Measurements from ENCODE around the gene OTOG.
"Not testable (repeated sequence)": the region's sequence is repeated elsewhere in the genome, so short reads cannot be mapped to it uniquely, and the experiment has no call there.

OTOG gene

DNA sequence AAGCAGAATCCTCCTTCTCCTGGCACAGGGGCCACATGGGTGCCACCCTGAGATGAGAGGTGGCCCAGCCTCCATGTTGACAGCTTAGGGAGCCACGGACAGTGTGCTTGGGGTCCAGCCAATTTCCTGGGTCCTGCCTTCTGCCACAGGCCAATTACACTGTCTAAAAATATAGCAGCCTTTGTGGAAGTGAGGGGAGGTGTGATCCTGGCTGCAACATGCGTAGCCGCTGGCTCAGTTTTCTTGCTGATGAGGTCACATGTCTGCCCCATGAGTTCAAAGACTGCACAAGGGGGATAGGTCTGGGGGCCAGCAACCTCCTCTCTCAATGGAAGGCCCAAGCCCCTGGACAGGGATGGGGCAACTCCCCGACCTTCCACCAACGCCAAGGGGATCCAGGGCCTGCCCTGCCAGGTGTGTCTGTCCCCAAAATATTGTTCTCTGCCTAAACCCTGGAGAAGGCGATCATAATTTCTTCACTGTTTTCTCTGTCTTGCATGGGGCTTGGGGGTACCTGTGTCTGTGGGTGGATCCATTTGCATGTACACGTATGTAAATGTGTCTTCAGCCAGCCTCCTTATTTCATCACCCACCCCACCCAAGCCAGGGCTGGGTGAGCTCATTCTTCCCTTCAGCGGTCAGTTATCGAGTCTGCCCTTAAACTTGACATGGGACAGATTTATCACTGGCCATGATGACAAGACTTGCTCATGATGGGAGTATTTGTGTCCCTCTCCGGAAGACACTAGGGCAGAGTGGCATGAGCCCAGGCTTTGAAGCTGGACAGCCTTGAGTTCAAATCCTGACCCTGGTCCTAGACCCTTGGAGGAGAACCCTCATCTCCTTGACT lies 59.4 kb downstream of the OTOG start:
- DNase-seq: no peak

DNA sequence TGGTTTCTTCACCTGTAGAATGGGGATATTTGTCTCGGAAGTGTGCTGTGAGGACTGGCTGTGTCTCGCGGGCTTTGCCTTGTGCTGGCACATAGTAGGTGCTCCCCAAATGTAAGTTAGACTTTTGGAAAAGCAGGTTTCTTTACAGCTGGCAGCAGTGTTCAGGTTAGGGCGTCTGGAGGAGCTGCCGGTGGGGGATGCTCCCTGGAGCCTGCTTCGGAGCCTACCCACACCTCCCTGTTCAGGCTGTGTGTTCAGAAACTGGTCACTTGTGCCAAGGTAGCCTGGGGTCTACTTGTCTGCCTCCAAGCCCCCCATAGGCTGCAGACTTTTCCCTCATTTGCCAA lies 60.0 kb downstream of the OTOG start:
- DNase-seq: no peak

DNA sequence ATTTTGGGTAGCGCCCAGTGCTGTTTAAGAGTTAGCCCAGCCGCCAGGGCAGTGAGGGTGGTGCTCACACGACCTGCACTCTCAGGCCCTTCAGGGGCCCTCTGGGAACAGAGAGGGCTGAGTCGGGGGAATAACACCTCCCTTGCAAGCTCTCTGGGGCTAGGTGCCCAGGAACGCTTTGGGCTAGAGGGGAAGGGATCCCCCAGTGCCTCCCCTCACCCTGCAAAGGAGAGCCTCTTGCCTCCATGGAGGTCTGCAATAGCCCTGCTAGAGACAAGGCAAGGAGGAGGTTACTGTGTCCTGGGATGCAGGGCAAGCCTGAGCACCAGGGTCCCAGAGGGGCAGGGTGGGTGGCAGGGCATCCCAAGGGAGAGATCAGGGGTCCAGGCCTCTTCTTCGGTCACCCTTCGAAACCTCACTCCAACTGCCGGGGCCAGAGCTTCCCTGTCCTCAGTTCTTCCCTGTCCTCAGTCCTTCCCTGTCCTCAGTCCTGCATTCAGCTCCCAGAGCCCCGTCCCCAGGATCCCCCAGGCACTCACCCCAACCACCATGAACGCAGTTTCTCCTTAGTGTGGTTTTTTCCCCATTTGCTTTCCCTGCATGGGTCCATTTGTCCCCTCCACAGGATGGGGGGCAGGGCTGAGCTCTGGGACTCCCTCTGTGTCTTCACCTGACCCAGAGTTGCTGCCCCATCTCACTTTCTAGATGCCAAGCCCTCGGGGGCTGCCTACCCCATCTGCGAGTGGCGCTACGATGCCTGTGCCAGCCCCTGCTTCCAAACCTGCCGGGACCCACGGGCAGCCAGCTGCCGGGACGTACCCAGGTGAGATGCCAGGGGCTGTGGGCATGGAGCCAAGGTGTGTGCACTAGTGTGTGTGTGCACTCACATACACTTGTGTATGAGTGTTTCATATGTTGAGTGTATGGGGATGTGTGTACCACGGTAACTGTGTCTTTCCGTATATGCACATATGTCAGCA lies 60.8 kb downstream of the OTOG start:
- no peak for DNase-seq

GRCh38 chr11:17608821-17609220 lies 61.8 kb downstream of the OTOG start:
- DNase-seq: no peak

GRCh38 chr11:17609291-17610084 lies 62.4 kb downstream of the OTOG start:
- no peak for DNase-seq

- no peak for DNase-seq
These were observed 63.2 kb downstream of the OTOG start for GRCh38 chr11:17610085-17610894.

DNA sequence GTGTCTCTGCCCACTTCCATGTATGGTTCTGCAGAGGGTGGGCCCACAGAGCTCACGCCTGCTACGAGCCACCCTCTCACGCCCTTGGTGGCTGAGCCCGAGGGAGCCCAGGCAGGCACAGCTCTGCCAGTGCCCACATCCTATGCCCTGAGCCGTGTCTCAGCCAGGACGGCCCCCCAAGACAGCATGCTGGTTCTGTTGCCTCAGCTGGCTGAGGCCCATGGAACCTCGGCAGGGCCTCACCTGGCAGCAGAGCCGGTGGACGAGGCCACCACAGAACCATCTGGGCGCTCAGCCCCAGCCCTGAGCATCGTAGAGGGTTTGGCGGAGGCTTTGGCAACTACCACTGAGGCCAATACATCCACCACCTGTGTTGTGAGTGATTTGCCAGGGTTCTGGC lies 64.0 kb downstream of the OTOG start:
- DNase-seq: no peak

GRCh38 chr11:17611503-17612220 lies 64.6 kb downstream of the OTOG start:
- DNase-seq: no peak

- no peak for DNase-seq
These were observed 65.4 kb downstream of the OTOG start for GRCh38 chr11:17612221-17613188.

- no peak for DNase-seq
These were observed 66.4 kb downstream of the OTOG start for GRCh38 chr11:17613428-17613962.

DNA sequence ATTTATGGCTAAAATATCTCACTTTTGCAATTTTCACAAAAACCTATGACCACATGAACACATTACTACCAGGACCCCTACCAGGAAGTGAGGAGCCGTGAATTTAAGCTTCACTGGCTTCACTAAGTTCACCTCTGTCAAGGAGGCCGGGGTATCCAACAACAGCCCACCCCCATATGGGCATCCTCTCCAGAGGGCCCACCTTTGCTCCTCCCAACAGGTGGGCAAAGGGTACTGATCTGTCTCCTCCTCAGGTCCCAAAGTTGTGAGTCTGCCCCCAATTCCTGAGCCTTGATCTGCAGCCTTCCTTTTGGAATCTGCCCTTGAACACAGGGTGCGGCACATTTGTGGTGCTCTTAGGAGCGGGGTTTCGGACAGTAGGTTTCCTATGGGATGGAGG lies 66.9 kb downstream of the OTOG start:
- DNase-seq: no peak

- not testable (repeated sequence) for DNase-seq
These were observed 75.7 kb downstream of the OTOG start for GRCh38 chr11:17622711-17623110.

GRCh38 chr11:17629113-17629512 lies 82.1 kb downstream of the OTOG start:
- no peak for DNase-seq

- no peak for DNase-seq
These were observed 83.9 kb downstream of the OTOG start for GRCh38 chr11:17630936-17631335.

DNA sequence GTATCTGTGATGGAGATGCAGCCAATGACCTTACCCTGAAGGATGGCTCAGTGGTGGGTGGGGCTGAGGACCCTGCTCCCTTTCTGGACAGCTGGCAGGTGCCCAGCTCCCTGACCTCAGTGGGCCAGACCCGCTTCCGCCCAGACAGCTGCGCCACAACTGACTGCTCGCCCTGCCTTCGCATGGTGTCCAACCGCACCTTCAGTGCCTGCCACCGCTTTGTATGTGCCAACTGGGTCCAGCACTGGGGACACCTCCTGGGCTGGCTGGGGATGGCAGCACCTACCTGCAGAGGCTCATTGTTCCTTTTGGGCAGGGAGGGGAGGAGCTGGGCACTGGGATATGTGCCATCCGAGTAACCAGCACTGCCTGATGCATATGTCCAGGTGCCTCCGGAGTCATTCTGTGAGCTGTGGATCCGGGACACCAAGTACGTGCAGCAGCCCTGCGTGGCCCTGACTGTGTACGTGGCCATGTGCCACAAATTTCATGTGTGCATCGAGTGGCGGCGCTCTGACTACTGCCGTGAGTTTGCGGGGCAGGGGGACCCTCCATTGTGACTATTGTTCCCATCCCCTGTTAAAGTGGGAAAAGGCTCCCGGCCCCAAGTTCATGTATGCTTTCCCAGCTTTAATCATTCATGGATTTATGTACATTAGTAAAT lies 84.8 kb downstream of the OTOG start:
- DNase-seq: no peak

GRCh38 chr11:17633279-17633986 lies 86.4 kb downstream of the OTOG start:
- DNase-seq: no peak

DNA sequence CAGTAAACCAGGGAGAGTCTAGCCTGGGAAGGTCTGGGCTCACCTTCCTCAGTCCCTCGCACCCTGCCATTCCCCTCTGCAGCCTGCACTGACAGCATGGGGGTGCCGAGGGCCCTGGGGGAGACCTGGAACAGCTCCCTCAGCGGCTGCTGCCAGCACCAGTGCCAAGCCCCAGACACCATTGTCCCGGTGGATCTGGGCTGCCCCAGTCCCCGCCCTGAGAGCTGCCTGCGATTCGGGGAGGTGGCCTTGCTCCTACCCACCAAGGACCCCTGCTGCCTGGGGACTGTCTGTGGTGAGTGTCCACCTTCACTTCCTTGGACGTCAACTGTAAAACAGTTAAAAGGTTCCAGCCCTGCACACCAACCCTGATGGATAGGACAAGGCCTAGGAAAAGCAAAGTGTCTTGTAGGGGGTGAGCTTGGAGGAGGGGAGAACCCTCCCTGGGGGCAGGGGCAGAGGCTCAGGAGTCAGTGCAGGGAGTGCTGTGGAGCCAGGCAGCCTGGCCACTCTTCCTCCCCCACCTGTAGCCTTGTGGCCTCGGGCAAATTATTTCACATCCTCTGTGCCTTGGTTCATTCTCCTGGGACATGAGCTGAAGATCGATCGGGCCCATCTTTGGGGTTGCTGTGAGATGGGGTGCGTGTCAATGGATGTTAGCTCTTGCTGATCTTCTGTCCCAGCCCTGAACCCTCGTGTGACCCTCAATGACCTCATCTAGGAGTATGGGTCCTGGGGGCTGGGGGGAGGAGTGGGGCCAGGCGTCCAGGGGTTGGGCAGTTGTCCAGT lies 87.1 kb downstream of the OTOG start:
- no peak for DNase-seq

Measured in CD4-positive, alpha-beta T cell treated with Interferon alpha-2 for 1 hour (primary cell).